ENCODE data around the gene TRIP6.

GRCh38 chr7:100895956-100896731, 29.0 kb downstream of the TRIP6 start:
- TF ChIP-seq POLR2A (IDR thresholded peaks at IDR 0.05; ENCODE audit: low read depth, low read length) (no peak), TAF1 (IDR thresholded peaks at IDR 0.05; ENCODE audit: borderline replicate concordance, low read depth, low read length) (no peak)

All from GM12892 (cell line).